Hematopoietic multipotent progenitor cell treated with erythropoietin and hydrocortisone succinate and interleukin-3 and kit ligand, for 4 days (in vitro differentiated cells): ENCODE data around the gene YPEL2.

Experiments used
- DNase-seq: peaks from one replicate; pipeline ENCODE4 v3.0.0-alpha.2; 2015

Gene YPEL2

DNA sequence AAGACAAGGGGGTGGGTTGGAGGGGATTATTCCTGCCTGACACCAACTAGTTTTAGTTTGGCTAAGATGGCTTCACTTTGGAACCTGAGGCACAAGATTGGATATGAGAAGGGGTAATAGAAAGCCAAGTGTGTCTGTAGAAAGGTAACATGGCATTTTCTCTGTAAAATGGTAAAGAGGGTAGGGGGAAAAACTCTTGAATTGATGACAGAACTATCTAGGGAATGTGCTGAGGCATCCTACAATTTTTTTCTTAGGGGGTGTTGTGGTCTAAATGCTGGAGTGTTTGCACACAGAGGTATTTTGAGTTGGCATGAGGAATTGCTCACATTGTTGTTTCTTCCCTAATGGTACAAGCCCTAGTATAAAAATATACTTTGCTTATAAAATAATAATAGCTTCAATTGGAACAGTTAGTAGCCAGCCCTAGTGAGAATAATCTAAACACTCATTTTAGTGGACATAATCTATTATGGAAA is 25.8 kb downstream of the YPEL2 start:
- DNase-seq, result no peak

DNA sequence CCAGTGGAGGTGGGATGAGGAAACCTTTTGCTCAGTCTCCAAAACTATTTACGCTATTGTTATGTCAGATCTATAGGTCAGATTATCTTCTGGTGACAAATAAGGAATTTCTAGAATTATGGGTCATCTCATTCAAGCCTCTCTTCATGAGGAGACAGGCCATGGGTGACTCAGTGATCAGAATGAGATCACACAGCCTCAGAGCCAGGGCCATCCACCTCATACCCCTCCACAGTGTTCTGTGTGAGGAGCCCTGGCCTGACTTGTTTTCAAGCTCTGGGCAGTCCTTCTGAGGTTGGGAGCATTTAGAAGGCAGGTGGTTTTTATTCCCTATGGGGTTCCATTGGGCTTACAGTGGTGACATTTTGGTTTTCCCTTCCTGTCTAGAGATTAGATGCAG is 26.5 kb downstream of the YPEL2 start:
- DNase-seq, result no peak

DNA sequence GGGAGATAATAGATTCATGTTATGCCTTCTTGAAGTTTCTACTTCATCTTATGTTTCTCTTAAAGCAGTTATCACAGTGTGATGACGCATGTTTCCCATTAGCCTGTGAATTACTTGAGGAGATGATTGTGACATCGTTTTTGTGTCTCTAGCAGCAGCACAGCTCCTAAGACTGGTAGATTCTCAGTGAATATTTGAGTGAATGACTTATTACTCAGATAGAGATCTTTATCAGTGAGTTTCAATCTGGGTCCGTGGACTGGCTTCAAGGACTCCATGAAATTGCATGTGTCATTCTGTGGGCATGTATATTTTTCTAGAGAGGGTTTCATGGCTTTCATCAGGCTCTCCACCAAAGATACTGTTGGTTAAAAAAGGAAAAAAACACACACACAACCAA is 29.9 kb downstream of the YPEL2 start:
- peak; percentile 11 for DNase-seq

DNA sequence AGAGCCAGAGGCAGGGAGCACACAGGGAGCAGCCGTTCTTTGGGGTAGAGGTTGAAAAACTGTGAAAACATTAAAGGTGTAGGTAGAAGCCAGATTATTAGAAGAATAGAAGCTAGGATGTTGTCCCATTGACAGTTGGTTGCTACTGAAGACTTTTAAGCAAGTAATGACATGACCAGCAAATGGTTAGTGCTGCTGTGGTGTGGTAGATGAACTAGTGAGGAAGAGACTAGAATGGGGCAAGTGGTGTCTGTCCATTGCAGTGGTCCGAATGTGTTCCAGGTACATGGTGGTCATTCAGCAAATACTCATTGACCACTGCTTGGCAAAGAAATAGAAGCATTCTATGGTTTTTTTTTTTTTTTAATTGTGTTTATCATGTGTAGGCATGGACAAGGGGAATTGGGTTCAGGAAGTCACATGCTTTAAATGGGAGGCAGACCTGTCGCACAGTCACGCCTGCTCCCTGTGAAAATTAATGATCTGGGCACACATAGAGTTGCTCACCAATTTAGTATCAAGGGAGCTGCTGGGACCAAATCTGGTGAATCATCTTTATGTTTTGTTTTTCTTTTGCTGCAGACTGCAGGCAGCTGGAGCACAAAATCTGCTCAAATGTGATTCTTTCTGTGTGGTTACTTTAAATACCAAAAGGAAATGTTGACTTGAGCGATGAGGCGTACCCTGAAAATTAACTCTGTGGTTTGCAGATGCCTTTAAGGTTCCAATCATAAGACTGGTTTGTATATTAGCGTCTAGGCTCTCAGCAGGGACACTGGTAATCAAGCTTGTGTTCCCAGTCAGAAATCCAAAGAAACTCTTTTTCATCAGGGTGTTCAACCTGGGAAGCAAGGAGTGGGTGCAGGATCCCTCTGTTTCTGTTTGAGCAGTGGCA is 30.7 kb downstream of the YPEL2 start:
- peak; percentile 62 for DNase-seq

DNA sequence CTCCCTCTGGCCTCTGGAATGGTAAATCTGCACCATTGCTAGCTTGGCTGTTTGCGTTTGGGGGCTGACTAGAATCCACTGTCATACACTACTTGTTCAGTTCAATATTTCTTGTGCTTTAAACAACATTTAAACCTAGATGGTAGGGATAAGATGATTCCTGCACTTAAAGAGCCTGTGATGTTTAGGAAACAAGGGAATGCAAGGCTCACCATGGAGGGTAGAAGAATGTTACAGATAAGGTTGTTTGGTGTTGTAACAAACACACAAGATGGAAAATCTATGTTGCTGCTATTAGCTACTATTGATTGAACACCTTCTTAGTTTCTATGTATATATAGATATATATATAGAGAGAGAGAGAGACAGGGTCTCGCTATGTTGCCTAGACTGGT is 31.4 kb downstream of the YPEL2 start:
- DNase-seq, result no peak

DNA sequence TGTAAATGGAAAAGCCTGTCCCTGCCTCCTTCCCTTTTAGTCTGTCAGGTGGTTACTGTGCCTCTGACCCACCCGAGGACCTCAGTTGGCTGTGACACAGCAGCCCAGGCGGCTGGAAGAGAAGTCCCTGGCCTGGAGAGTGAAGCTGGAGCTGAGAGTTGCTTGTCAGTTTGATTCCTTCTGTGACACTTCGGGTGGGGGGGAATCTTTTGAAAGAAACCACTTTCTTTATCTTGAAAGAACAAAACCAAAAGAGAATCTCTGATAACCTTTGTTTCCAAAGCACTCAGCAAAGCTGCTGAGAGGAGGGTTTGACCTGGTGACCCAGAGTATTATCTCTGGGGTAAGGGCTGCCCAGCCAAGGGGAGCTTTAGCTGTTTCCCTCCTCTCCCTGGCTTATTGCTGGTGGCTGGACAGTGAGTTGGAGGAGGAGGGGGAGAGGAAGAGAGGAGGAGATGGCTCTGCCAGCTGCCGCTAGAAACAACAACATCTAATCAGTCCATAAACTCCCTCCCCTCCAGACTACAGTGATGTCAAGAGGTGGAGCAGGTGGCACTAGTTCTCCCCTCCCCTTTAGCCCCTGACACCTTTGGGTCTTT is 34.0 kb downstream of the YPEL2 start:
- peak; percentile 94 for DNase-seq

DNA sequence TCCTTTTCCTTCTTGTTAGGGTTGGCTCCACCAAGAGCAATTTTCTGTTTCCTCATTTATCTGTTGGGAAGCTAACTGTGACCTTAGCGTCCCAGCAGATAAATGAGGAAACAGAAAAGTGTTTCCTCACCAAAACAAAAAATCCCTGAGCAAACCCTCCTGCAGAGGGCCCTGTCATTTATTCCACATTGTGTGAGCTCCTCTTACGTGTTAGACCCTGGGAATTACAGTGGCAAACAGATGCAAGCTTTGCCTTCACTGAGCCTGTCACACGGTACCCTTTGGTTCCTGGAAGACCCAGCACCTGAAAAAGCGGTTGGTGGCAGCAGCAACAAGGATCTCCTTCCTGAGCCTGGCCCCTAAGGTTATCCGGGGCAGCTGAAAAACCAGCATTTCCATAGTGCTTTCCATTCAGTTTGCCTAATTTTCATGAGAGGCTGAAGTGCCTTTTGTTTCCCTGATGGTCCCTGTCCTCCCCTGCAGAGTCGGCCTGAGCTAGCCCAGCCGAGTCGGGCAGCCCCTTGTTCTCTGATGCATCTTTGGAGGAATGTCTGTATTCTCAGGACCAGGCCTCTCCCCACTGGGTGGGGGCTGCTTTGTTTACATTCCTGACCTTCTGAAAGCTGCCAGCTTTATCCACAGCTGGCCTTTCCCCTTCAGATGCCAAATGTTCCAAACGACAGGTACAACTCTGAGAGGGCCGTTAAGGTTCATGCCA is 34.7 kb downstream of the YPEL2 start:
- DNase-seq, result peak; percentile 20

DNA sequence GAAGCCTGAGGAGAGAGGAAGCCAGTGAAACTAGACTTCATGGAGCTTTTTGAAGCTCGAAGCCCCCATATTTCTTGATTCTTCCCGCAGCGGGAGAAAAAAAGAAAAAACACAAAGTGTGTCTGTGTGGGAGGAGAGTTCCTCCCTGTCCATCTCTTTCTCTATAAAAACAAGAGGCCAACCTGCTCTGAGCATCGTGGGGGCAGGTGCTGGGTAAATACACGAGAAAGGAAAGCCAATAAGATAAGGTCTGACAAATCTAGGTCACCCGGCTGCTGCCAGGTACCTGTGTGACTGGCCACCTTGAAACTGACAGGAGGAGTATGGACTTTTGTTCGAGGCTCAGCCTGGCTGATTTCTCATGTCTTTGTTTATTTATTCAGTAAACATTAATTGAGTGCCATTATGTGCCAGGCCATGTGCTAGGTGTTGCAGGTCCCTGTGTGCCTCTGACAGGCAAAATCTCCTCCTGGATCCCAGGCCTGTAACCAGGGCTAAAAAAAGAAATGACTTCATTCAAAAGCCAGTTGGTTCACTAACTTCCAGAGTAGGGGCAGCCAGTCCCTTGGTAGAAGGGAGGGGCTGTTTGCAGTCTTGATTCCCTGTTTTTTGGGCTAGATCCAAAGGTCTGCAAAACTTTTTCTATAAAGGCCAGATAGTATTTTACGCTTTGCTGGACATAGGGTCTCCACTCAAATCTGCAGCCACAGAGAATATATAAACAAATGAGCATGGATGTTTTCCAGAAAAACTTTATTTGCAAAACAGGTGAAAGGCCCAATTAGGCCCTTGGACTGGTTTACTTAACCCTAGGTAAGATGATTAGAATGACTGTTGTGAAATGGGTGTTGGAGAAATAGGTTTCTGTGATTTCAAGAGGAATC is 35.6 kb downstream of the YPEL2 start:
- DNase-seq, result no peak

DNA sequence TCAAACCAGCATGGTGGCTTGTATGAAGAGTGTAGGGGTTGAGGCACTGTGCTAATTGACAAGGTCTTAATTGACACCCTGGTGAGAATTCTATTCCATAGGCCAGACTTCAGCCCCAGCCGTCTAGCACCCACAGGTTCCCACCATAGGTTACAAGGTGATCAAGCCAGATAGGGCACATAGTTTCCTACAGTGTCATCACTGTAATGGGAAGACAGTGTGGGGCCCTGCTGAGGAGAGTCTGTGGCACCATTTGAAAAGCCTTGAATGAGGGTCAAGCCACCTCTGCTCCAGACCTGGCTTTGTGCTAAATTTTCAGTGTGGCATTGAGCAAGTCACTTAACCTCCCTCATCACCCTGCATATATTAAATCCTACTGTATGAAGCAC is 36.2 kb downstream of the YPEL2 start:
- no peak for DNase-seq

DNA sequence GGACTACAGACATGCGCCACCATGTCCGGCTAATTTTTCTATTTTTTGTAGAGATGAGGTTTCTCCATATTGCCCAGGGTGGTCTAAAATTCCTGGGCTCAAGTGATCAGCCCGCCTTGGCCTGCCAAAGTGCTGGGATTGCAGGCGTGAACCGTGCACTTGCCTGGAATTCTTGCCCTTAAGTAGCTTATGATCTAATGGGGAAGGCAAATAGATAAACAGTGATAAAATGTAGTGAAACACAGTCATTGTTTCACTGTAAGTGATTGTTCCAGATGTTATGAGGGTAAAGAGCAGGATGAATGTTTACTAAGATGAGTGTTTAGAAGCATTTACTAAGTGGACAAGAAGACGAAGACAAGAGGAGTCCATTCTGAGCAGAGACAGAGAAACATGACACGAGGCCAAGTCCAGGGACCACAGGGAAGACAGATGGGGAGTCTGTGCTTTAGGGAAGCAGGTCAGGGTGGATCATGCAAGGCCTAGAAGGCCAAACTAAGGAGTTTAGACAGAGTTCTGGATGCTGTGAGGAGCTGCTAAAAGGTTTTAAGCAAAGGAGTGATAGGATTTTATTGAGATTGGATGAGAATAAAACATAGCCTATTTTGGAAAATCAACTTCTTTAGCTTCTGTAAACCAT is 36.9 kb downstream of the YPEL2 start:
- DNase-seq, result no peak

DNA sequence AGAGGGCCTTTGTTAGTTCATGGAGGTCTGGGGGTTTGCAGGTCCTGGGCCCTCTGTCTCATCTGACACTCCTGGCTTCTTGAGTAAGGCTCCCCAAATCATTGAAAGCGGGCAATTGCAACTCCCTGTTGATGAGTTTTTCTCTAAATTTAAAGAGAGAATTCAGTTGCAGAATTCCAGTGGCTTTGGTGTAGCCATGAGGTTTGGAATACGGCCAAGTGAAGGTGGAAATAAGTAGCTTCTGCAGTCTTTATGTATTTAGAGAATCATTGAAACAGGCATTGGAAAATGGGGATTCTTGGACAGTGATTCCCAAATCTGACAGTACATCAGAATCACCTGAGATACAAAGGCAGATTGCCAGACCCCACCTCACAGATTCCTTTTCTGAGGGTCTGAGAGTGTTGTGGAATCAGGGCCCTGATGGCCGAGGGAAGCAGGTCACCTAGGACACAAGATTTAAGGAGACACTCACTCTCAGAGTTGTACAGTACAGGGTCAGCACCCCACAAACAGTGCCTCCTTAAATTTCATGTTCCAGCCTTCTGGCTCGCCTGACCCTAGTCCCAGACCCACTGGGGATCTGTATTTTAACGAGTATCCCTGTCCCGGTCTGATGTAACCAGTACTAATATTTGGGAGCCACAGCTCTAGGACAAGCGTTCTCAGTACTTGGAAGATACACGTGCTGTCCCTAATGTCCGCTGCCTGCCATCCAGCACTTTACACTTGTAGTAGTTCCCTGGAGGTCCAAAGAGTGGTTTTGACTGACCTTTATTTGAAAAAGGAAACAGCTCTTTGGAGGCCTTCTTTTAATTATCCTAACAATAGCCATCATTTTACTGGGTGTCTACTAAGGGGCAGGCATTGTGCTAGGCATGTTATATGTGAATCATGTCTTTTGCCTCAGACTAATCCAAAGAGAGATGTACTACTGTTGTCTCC is 37.8 kb downstream of the YPEL2 start:
- no peak for DNase-seq

DNA sequence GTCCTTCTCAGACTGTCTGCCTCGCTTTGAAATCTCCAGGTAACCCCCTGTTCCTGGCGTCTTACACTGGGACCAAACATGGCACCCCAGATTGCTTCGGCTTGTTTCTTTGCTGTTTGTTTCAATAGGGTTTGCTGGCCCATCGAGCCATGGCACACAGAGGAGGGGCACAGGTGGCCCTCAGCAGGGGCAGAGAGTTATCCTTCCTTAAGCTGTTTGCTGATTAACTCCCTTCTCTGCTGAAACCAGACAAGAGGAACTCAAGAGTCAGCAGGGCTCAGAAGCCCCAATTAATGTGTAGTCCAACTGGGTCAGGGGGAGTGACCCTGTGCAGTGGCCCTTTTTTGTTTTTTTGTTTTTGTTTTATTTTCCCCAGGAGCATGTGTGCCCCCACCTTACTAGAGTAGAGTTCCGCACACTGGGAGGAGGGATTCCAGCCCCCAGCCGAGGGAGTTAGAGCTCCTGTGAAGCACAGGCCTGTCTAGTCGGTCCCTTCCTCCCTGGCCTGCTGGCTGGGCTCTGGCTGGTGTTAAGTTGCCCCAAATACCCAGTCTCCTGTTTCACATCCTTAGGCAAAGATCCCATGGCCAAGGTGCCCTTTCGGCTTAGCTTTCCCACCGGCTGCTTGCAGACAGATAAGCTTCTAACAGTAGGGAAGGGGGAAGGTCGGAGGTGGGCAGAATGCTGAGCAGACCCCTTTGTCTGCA is 39.3 kb downstream of the YPEL2 start:
- no peak for DNase-seq

DNA sequence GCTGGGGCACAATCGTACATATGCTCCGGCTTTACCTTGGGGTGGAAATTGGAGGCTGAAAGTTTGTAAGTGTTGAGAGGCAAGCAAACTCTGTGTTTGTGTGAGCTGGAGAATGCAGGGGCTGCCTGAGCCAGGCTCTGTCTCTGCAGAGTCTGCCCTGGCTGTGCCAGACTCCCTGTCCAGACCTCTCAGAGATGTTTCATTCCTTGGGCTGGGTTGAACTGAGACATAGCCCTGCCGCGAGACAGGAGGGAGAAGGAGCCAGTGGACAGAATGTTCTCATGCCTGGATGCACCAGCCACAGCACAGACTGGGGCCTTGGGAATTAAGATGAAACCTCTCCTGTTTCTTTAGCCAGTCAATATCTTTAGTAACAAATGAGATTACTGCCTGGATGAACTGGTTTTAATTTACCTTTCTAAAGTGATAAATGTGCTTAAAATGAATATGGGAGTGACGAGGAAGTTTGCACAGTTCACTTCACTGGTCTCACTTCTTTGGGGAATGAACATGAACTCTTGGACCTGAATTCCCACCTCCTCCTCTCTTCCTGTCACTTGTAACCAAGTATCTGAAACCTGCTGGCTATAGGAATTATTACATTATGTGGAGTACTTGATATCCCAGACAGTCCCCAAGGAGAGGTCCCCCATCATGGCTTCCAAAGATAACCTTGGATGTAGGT is 40.1 kb downstream of the YPEL2 start:
- DNase-seq, result no peak

DNA sequence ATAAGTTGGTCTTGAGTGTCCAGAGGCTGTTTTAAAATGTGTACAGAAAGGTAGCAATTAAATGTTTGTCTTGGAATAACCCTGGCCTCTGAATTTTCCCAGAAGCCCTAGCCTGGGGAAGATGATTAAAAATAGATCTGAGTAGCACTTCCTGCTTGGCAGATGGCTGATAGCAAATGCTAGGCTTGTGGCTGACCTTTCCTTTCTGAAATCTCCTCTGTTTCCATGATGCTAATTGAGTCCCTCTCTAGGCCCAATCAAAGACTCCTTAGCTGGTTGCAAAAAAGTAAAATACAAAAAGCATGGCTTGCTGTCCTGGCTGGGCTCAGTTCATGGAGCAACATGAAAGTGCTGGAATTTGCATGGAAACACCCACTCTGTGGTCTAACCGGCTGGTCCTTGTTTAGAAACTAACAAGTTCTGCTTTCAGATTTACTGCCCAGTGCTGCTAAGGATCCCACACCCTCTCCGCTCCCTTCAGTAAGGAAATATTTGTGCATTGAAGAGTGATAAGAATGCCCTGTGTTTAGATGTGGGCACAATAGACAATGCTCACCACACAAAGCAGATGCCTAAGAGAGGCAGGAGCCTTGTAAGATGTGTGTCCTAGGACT is 40.8 kb downstream of the YPEL2 start:
- peak; percentile 63 for DNase-seq

DNA sequence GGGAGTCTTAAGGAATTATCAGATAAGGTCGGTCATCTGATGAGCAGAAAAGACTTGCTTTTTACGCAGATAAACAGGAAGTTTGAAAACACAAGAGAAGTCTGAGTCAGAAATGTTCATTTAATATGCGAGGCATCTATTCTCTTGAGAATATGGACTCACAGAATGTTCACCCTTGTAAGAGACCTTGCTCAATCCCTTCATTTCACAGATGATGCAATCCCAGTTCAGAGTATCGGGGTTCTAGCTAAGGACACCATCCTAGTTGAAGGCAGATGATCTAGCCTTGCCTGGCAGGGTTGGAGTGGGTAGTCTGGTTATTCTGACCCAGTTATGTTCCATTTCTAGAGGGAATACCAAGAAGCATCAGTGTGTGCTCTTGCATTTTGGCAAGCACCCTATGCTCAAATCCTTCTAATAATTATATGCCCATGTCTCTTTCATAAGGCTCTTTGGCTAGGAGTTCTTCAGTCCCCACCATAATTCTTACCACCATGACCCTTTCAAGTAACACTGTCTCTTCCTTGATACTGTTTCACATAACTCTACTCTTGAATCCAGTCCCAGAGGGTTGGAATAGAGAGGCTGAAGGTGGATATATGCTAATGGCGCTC is 42.5 kb downstream of the YPEL2 start:
- DNase-seq, result peak; percentile 50

DNA sequence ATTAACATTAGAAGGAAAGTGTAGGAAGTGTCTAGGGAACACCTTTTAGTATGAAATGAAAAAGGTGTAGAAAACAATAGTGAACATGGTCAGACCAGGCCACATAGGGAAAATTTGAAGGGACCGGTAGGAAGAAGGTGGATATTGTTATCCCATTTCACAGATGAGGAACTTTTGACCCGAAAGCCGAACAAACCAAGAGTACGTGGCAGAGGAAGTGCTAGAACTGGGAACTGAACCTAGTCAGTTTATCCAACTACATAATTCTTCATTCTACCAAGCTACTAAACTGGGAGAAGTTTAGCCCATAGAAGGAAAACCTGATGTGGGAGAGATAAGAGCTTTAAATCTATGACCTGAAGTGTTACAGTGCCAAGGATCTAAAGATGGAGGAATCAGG is 43.2 kb downstream of the YPEL2 start:
- no peak for DNase-seq

DNA sequence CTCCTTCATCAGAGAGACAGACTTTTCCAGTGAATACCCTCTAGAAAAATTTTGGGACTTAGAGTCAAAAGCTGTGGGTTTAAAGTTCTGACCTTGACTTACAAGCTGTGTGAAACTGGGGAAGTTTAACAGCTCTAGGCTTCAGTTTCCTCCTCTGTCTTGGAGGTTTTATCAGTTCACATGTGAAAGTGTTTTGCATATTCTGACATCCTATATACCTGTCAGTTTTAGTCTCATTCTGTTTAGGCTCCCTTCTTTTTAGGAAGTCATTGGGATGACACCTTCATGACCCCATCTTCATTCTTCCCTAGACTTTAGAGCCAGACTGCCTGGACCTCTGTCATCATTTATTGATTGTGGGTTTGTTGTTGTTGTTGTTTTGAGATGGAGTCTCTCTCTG is 44.4 kb downstream of the YPEL2 start:
- no peak for DNase-seq

DNA sequence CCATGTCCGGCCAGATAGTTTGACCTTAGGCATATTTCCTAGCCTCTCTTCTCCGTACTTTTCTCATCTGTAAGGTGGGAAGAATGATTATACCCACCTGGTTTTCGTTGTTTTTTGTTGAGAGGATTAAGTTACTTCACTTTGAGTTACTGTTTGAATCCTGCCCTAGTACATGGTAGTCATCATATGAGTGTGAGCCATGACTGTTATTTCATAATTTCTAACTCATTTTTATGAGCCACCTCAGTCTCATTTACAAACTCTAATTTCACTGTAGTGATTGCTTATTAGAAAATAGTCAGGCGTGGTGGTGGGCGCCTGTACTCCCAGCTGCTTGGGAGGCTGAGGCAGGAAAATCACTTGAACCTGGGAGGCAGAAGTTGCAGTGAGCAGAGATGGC is 45.1 kb downstream of the YPEL2 start:
- no peak for DNase-seq

DNA sequence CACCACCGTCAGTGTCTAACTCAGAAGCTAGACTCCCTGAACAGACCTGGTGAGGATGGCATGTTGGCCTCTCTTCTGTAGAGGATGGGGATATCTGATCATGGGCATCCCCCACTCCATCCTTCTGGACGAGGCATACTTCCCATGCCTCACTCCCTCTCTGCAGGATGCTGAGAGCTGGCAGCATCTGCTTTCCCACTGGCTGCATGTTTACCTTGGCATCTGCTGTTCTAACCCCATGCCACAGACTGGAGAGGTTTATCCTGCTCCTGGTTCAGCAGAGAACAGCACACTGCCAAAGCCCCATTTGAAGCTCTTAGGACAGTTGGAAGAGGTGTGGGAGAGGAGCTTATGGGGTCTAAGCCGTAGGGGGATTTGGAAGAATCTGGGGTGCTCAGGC is 46.0 kb downstream of the YPEL2 start:
- no peak for DNase-seq
